NCI-H446 (cell line): ENCODE measurements around the gene MUC6.

Source experiments
- DNase-seq, 2 experiments: peaks; one replicate each; lab custom pipeline; 2025; lab: John Stamatoyannopoulos, UW

Gene MUC6

GRCh38 chr11:1036931-1037330 lies 413 bp upstream of the MUC6 start:
- DNase-seq, result no peak

- DNase-seq, result no peak
These were observed 788 bp downstream of the MUC6 start for GRCh38 chr11:1035577-1036283.

GRCh38 chr11:1034456-1035295 lies 1.8 kb downstream of the MUC6 start:
- DNase-seq, result no peak

GRCh38 chr11:1034001-1034400 lies 2.5 kb downstream of the MUC6 start:
- DNase-seq, result no peak

GRCh38 chr11:1033016-1033798 lies 3.3 kb downstream of the MUC6 start:
- no peak for DNase-seq

- DNase-seq, result no peak
These were observed 4.1 kb downstream of the MUC6 start for GRCh38 chr11:1032310-1032891.

- DNase-seq, result no peak
These were observed 5.2 kb downstream of the MUC6 start for GRCh38 chr11:1031121-1031899.

GRCh38 chr11:1030556-1030955 lies 6.0 kb downstream of the MUC6 start:
- no peak for DNase-seq

- DNase-seq, result no peak
These were observed 6.4 kb downstream of the MUC6 start for GRCh38 chr11:1030086-1030485.

- no peak for DNase-seq
These were observed 6.9 kb downstream of the MUC6 start for GRCh38 chr11:1029654-1030053.

GRCh38 chr11:1029051-1029450 lies 7.5 kb downstream of the MUC6 start:
- DNase-seq, result no peak

GRCh38 chr11:1028616-1029015 lies 7.9 kb downstream of the MUC6 start:
- DNase-seq, result no peak

- DNase-seq, result no peak
These were observed 8.3 kb downstream of the MUC6 start for GRCh38 chr11:1028291-1028540.

- DNase-seq, result no peak
These were observed 8.8 kb downstream of the MUC6 start for GRCh38 chr11:1027483-1028290.

- no peak for DNase-seq
These were observed 9.7 kb downstream of the MUC6 start for GRCh38 chr11:1026641-1027482.

GRCh38 chr11:1026163-1026450 lies 10.4 kb downstream of the MUC6 start:
- DNase-seq, result no peak

- no peak for DNase-seq
These were observed 10.9 kb downstream of the MUC6 start for GRCh38 chr11:1025410-1026162.

GRCh38 chr11:1024597-1025409 lies 11.7 kb downstream of the MUC6 start:
- no peak for DNase-seq
